Neural cell (in vitro differentiated cells): Measurements from ENCODE around the gene MGAT4B.

Experiments
- EP300 ChIP-seq: fragments of 450-650 bp; conservative IDR thresholded peaks from 2 replicates; pipeline ENCODE4 v1.6.1; 2014; ENCODE audit warnings: antibody characterized with exemption, mild to moderate bottlenecking, moderate library complexity; ENCODE audit not compliant: poor library complexity, severe bottlenecking
- EZH2 ChIP-seq: fragments of 200-600, 300-800 bp; shearing (Covaris generic), sonication (generic); IDR thresholded peaks from 2 replicates; pipeline ENCODE4 v1.6.1; 2014; ENCODE audit warnings: antibody characterized with exemption, low read length, borderline replicate concordance, mild to moderate bottlenecking; ENCODE audit not compliant: insufficient read depth, poor library complexity, severe bottlenecking
- POLR2AphosphoS5 ChIP-seq: IDR thresholded peaks from 2 replicates; pipeline ENCODE4 v1.6.1; 2012
- SMC3 ChIP-seq: fragments of 450-650 bp; conservative IDR thresholded peaks from 2 replicates; pipeline ENCODE4 v1.6.1; 2014; ENCODE audit warnings: antibody characterized with exemption, mild to moderate bottlenecking, moderate library complexity; ENCODE audit not compliant: poor library complexity
- TAF1 ChIP-seq: IDR thresholded peaks from 2 replicates; pipeline ENCODE4 v1.6.1; 2012; ENCODE audit warnings: low read depth
- TF ChIP-seq, protein P1 (sequence below): fragments of 450-650 bp; IDR thresholded peaks from 2 replicates; pipeline ENCODE4 v1.5.1; 2014; ENCODE audit warnings: antibody characterized with exemption, mild to moderate bottlenecking, moderate library complexity; ENCODE audit not compliant: poor library complexity, severe bottlenecking
- TF ChIP-seq, protein P2 (sequence below): IDR thresholded peaks from 2 replicates; pipeline ENCODE4 v1.6.1; 2012; ENCODE audit warnings: borderline replicate concordance

DNA sequence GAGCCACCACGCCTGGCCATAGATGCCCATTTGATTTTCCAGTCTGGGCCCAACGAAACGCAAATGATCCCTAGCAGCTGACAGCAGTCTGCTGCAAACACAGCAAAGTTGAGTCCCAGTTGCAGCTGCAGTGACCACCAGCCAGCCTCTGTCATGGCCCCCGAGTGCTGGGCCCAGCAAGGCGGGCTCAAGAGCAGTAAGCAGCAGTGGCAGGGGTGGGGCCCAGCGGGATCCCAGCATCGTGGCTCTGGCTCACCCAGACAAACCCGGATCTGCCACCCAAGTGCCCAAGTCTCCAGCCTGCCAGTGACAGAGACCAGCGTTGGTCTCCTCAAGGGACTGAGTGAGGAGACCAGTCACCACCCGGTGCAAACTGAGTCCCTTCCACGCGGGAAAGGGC is 19.8 kb downstream of the MGAT4B start:
- TF ChIP-seq SMC3 (no peak), EZH2 (no peak), POLR2AphosphoS5 (no peak), TAF1 (no peak), EP300 (no peak)
- TF ChIP-seq, protein P1, sequence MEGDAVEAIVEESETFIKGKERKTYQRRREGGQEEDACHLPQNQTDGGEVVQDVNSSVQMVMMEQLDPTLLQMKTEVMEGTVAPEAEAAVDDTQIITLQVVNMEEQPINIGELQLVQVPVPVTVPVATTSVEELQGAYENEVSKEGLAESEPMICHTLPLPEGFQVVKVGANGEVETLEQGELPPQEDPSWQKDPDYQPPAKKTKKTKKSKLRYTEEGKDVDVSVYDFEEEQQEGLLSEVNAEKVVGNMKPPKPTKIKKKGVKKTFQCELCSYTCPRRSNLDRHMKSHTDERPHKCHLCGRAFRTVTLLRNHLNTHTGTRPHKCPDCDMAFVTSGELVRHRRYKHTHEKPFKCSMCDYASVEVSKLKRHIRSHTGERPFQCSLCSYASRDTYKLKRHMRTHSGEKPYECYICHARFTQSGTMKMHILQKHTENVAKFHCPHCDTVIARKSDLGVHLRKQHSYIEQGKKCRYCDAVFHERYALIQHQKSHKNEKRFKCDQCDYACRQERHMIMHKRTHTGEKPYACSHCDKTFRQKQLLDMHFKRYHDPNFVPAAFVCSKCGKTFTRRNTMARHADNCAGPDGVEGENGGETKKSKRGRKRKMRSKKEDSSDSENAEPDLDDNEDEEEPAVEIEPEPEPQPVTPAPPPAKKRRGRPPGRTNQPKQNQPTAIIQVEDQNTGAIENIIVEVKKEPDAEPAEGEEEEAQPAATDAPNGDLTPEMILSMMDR, result no peak
- TF ChIP-seq, protein P2, sequence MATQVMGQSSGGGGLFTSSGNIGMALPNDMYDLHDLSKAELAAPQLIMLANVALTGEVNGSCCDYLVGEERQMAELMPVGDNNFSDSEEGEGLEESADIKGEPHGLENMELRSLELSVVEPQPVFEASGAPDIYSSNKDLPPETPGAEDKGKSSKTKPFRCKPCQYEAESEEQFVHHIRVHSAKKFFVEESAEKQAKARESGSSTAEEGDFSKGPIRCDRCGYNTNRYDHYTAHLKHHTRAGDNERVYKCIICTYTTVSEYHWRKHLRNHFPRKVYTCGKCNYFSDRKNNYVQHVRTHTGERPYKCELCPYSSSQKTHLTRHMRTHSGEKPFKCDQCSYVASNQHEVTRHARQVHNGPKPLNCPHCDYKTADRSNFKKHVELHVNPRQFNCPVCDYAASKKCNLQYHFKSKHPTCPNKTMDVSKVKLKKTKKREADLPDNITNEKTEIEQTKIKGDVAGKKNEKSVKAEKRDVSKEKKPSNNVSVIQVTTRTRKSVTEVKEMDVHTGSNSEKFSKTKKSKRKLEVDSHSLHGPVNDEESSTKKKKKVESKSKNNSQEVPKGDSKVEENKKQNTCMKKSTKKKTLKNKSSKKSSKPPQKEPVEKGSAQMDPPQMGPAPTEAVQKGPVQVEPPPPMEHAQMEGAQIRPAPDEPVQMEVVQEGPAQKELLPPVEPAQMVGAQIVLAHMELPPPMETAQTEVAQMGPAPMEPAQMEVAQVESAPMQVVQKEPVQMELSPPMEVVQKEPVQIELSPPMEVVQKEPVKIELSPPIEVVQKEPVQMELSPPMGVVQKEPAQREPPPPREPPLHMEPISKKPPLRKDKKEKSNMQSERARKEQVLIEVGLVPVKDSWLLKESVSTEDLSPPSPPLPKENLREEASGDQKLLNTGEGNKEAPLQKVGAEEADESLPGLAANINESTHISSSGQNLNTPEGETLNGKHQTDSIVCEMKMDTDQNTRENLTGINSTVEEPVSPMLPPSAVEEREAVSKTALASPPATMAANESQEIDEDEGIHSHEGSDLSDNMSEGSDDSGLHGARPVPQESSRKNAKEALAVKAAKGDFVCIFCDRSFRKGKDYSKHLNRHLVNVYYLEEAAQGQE, result no peak
